D721Med (cell line): ENCODE measurements around the gene PNPT1.
A peak's percentile ranks its signal among the peaks of the same experiment; 100 is the strongest.
"Not testable (repeated sequence)": the region's sequence is repeated elsewhere in the genome, so short reads cannot be mapped to it uniquely, and the experiment has no call there.

Experiments
- DNase-seq: peaks from one replicate; pipeline ENCODE4 v3.0.0; 2011; ENCODE audit warnings: low spot score; ENCODE audit not compliant: insufficient read length
- FAIRE-seq: peaks from 2 replicates; lab custom pipeline; 2011; peaks lifted over from hg19 to GRCh38; lab: Jason Lieb, UNC
- CTCF ChIP-seq: IDR thresholded peaks from 2 replicates; pipeline ENCODE4 v1.5.1; 2012; ENCODE audit warnings: mild to moderate bottlenecking, control low read depth; ENCODE audit not compliant: insufficient read depth; ENCODE audit errors: missing control alignments

The PNPT1 gene

GRCh38 chr2:55609938-55610578 is 83.6 kb downstream of the PNPT1 start:
- FAIRE-seq: no peak
- TF ChIP-seq CTCF: no peak
- no peak for DNase-seq

GRCh38 chr2:55609193-55609794 is 84.3 kb downstream of the PNPT1 start:
- DNase-seq (no peak), FAIRE-seq (no peak)
- TF ChIP-seq CTCF: no peak

- TF ChIP-seq CTCF: no peak
- FAIRE-seq (no peak), DNase-seq (no peak)
Observed at GRCh38 chr2:55607717-55608116, 85.9 kb downstream of the PNPT1 start.

GRCh38 chr2:55604027-55604565 is 89.5 kb downstream of the PNPT1 start:
- TF ChIP-seq CTCF: no peak
- no peak for DNase-seq
- FAIRE-seq: no peak

GRCh38 chr2:55601849-55602248 is 91.8 kb downstream of the PNPT1 start:
- no peak for TF ChIP-seq CTCF
- FAIRE-seq: no peak

GRCh38 chr2:55598056-55598795 is 95.4 kb downstream of the PNPT1 start:
- DNase-seq (no peak), FAIRE-seq (peak; percentile 21)
- TF ChIP-seq CTCF: no peak

More at GRCh38 chr2:55601849-55602248, 91.8 kb downstream of the PNPT1 start:
- DNase-seq: no peak

- not testable (repeated sequence) for FAIRE-seq, DNase-seq
Observed at GRCh38 chr2:55596795-55597194, 96.8 kb downstream of the PNPT1 start.
